SK-N-SH (cell line): ENCODE measurements around the gene CHD5. TPM values are rescaled to one million over a fixed set of nuclear protein-coding genes. Genes with fewer than 3 reads are reported as not detected.

Experiments
- CTCF ChIA-PET: fragments of 300-600, 350-600 bp; formaldehyde crosslinking; extraction: SDS; loops from one replicate; lab custom pipeline; 2021; lab: Yijun Ruan, JAX
- POLR2A ChIA-PET: fragments of 350-600 bp; sonication (Branson Sonifier 250); formaldehyde crosslinking; extraction: SDS; loops from one replicate; lab custom pipeline; 2020; ENCODE audit warnings: antibody characterized with exemption, inconsistent platforms; lab: Yijun Ruan, JAX
- DNase-seq: peaks from one replicate; pipeline ENCODE4 v3.0.0; 2012
- H2AFZ ChIP-seq: fragments of 200-600 bp; sonication (generic); 2 replicates; pipeline ENCODE4 v1.8.1; 2016; ENCODE audit warnings: antibody characterized with exemption, mild to moderate bottlenecking, low read depth
- H3F3A ChIP-seq: fragments of 200-600 bp; sonication (generic); replicated peaks from 2 replicates; pipeline ENCODE3; 2016; ENCODE audit warnings: antibody characterized with exemption, mild to moderate bottlenecking; ENCODE audit not compliant: insufficient read depth
- H3K27ac ChIP-seq, 2 experiments: fragments of 200-500 bp in 1 of 2; fragments of 200-600 bp in 1 of 2; sonication (Bioruptor generic) in 1 of 2; sonication (generic), shearing (Covaris generic) in 1 of 2; 2 replicates each; pipeline versions ENCODE4 v1.5.1 to v1.6.1; 2014 to 2016; ENCODE audit warnings: low read depth in 2 of 2, inconsistent platforms in 1 of 2, low read length in 1 of 2, mild to moderate bottlenecking in 1 of 2, mixed read lengths in 1 of 2
- H3K27me3 ChIP-seq: fragments of 200-600 bp; sonication (generic), shearing (Covaris generic); 2 replicates; pipeline ENCODE4 v1.6.1; 2016; ENCODE audit warnings: mixed run types; ENCODE audit not compliant: insufficient read depth
- H3K36me3 ChIP-seq, 2 experiments: fragments of 200-500 bp in 1 of 2; fragments of 200-600 bp in 1 of 2; sonication (Bioruptor generic) in 1 of 2; sonication (generic) in 1 of 2; replicated peaks in 1 of 2; 2 replicates each; pipeline versions ENCODE3 to v1.5.1; 2014 to 2016; ENCODE audit warnings: low read length in 1 of 2, mild to moderate bottlenecking in 1 of 2; ENCODE audit not compliant: insufficient read depth in 2 of 2, control insufficient read depth in 1 of 2
- H3K4me1 ChIP-seq, 2 experiments: fragments of 200-500 bp in 1 of 2; fragments of 200-600 bp in 1 of 2; sonication (Bioruptor generic) in 1 of 2; sonication (generic), shearing (Covaris generic) in 1 of 2; 2 replicates each; pipeline versions ENCODE4 v1.5.1 to v1.6.1; 2014 to 2016; ENCODE audit warnings: low read depth in 1 of 2, low read length in 1 of 2, mixed run types in 1 of 2; ENCODE audit not compliant: insufficient read depth in 2 of 2, control insufficient read depth in 1 of 2
- H3K4me2 ChIP-seq: fragments of 200-600 bp; sonication (generic), shearing (Covaris generic); 2 replicates; pipeline ENCODE4 v1.6.1; 2017; ENCODE audit warnings: mixed run types
- H3K4me3 ChIP-seq, 2 experiments: fragments of 200-500 bp in 1 of 2; fragments of 200-600 bp in 1 of 2; sonication (Bioruptor generic) in 1 of 2; sonication (generic), shearing (Covaris generic) in 1 of 2; 2 replicates each; pipeline versions ENCODE4 v1.5.1 to v1.8.1; 2014 to 2016; ENCODE audit warnings: low read depth in 2 of 2, inconsistent platforms in 1 of 2, low read length in 1 of 2, mild to moderate bottlenecking in 1 of 2, mixed read lengths in 1 of 2, moderate library complexity in 1 of 2
- H3K79me2 ChIP-seq: fragments of 200-600 bp; sonication (generic); 2 replicates; pipeline ENCODE4 v1.8.1; 2017; ENCODE audit warnings: mild to moderate bottlenecking; ENCODE audit not compliant: insufficient read depth
- H3K9ac ChIP-seq: fragments of 200-600 bp; sonication (generic); 2 replicates; pipeline ENCODE4 v1.6.1; 2017; ENCODE audit warnings: mixed run types
- H3K9me2 ChIP-seq: fragments of 200-600 bp; sonication (generic); 2 replicates; pipeline ENCODE4 v1.6.1; 2017; ENCODE audit warnings: mixed run types
- H3K9me3 ChIP-seq: fragments of 200-600 bp; sonication (generic); 2 replicates; pipeline ENCODE4 v1.6.1; 2017; ENCODE audit warnings: mixed run types, mild to moderate bottlenecking, moderate library complexity
- H4K20me1 ChIP-seq: fragments of 200-600 bp; sonication (generic); 2 replicates; pipeline ENCODE4 v1.6.1; 2017; ENCODE audit warnings: mild to moderate bottlenecking, mixed run types; ENCODE audit not compliant: insufficient read depth
- EZH2phosphoT487 ChIP-seq: fragments of 200-600 bp; sonication (generic); IDR thresholded peaks from 2 replicates; pipeline ENCODE4 v1.6.1; 2017; ENCODE audit warnings: low read depth, mixed run types, mild to moderate bottlenecking, antibody characterized with exemption, moderate library complexity, borderline replicate concordance
- FOXJ3 ChIP-seq: sonication (generic); formaldehyde crosslinking; IDR thresholded peaks from 2 replicates; pipeline ENCODE4 v1.5.1; 2020; ENCODE audit warnings: mild to moderate bottlenecking, missing genetic modification reagents
- GABPA ChIP-seq: IDR thresholded peaks from 2 replicates; pipeline ENCODE4 v1.4.0; 2012; ENCODE audit warnings: low read depth, mild to moderate bottlenecking
- JUND ChIP-seq: IDR thresholded peaks from 2 replicates; pipeline ENCODE4 v1.4.0; 2012
- NFIC ChIP-seq: IDR thresholded peaks from 2 replicates; pipeline ENCODE4 v1.4.0; 2012; ENCODE audit warnings: borderline replicate concordance
- RAD21 ChIP-seq: IDR thresholded peaks from 2 replicates; pipeline ENCODE4 v1.6.1; 2012; ENCODE audit warnings: mild to moderate bottlenecking, low read length
- RFX5 ChIP-seq: IDR thresholded peaks from 2 replicates; pipeline ENCODE4 v1.6.1; 2012; ENCODE audit warnings: mild to moderate bottlenecking, improper control_type of control experiment, low read length
- RXRA ChIP-seq: IDR thresholded peaks from 2 replicates; pipeline ENCODE4 v1.4.0; 2012; ENCODE audit warnings: low read depth, mild to moderate bottlenecking, borderline replicate concordance
- SMC3 ChIP-seq: IDR thresholded peaks from 2 replicates; pipeline ENCODE4 v1.6.1; 2012; ENCODE audit warnings: low read depth, low read length, improper control_type of control experiment
- YY1 ChIP-seq: IDR thresholded peaks from 2 replicates; pipeline ENCODE4 v1.4.0; 2012; ENCODE audit warnings: low read depth, mild to moderate bottlenecking
- WGBS: methylation state at CpG from one replicate; pipeline ENCODE4 v1.1.6; 2017; ENCODE audit warnings: low lambda C conversion rate; 5-methylcytosine and 5-hydroxymethylcytosine counted together
- polyA plus RNA-seq, 3 experiments: library from polyadenylated mRNA; depleted of rRNA; stranded (reverse); fragments of >200 nt; gene quantifications; 2 replicates each; pipeline ENCODE4 v1.2.3, GENCODE V29; 2012
- TF ChIP-seq, protein P1 (sequence below): IDR thresholded peaks from 2 replicates; pipeline ENCODE4 v1.6.1; 2012; ENCODE audit warnings: mild to moderate bottlenecking, low read depth, low read length, moderate library complexity

Gene CHD5
- polyA plus RNA-seq, 1 of the 3 experiments (the other 2 are of a cell fraction): 0.26 TPM

DNA sequence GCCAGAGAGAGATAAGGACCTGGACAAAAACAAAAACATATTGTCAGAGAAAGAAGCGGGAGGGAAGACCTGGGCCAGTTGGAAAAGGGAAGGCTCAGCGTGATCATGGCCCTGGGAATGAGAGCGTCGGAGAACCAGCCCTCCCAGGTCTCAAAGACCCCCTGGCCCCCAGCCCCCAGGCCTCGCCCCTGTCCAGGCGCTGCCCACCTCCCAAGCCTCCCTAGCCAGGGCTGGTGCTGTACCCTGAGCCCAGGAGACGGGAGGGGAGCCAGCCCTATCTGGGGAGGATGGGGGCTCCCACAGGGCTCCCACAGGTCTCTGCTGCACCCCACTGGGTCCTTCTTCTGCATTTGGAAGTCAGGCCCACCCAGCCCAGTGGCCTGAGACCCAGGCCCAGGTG is 15.1 kb downstream of the CHD5 start (continued):
- TF ChIP-seq RAD21 (no peak), YY1 (no peak), NFIC (no peak), EZH2phosphoT487 (no peak), JUND (no peak), FOXJ3 (CRISPR knock-in tag) (no peak)

DNA sequence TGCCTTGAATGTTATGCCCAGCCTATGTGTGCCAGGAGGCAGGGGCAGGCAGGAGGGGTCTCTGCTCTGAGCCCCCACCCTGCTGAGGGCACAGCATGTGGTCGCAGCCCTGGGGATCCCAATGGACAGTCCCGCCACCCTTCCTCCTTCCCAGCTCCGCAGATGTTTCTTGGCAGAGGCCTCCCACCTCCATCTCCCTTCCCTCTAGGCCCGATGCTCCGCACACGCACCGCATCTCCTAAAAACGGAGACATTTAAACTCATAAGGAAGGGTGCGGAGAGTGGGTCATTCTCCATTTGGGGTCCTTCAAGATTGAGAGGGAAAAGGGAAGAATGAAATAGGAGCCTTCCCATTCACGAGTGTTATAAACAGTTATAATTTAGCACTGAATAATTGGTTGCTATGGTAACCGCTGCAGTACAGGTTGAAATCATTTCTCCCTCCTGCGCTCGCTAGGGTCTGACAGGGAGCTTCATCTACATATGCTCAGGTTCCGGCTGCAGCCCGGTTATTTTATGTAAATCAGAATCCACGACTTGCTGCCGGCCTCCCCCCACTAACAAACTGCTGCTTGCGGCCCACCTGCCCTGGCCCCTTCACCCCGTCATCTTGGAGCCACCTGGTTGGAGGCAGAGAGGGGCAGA is 16.0 kb downstream of the CHD5 start:
- Histone ChIP-seq H3K9ac (no peak overlapping the region), H3K79me2 (no peaks in the 10 kb centered on the region), H4K20me1 (no peaks in the 10 kb centered on the region), H3K4me1 (peaks cover 0 to 44% of the 10 kb centered on the region in 2 experiments; a peak in 1 of 4 replicates), H3K27me3 (no peaks in the 10 kb centered on the region), H3K36me3 (no peaks in the 10 kb centered on the region), H3K4me2 (no peak overlapping the region), H3K27ac (no peak overlapping the region), H3K9me2 (no peaks in the 10 kb centered on the region), H2AFZ (no peak overlapping the region), H3F3A (no peaks in the 10 kb centered on the region), H3K4me3 (no peak overlapping the region), H3K9me3 (no peaks in the 10 kb centered on the region)
- 71% methylated on average over 19 of the region's 19 CpGs for WGBS
- CTCF ChIA-PET: interaction anchor here (1.2 to 2.3 kb wide), 3 partner anchors 33 to 111 kb away, joined by 3 to 10 read pairs (median 8); no protein-coding TSS in a partner anchor
- POLR2A ChIA-PET: no interaction called here
- TF ChIP-seq GABPA: no peak
- TF ChIP-seq, protein P1, sequence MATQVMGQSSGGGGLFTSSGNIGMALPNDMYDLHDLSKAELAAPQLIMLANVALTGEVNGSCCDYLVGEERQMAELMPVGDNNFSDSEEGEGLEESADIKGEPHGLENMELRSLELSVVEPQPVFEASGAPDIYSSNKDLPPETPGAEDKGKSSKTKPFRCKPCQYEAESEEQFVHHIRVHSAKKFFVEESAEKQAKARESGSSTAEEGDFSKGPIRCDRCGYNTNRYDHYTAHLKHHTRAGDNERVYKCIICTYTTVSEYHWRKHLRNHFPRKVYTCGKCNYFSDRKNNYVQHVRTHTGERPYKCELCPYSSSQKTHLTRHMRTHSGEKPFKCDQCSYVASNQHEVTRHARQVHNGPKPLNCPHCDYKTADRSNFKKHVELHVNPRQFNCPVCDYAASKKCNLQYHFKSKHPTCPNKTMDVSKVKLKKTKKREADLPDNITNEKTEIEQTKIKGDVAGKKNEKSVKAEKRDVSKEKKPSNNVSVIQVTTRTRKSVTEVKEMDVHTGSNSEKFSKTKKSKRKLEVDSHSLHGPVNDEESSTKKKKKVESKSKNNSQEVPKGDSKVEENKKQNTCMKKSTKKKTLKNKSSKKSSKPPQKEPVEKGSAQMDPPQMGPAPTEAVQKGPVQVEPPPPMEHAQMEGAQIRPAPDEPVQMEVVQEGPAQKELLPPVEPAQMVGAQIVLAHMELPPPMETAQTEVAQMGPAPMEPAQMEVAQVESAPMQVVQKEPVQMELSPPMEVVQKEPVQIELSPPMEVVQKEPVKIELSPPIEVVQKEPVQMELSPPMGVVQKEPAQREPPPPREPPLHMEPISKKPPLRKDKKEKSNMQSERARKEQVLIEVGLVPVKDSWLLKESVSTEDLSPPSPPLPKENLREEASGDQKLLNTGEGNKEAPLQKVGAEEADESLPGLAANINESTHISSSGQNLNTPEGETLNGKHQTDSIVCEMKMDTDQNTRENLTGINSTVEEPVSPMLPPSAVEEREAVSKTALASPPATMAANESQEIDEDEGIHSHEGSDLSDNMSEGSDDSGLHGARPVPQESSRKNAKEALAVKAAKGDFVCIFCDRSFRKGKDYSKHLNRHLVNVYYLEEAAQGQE: no peak
- TF ChIP-seq YY1: no peak
- no peak for TF ChIP-seq RXRA
- no peak for TF ChIP-seq RFX5
- TF ChIP-seq SMC3: no peak
- no peak for DNase-seq
